GM18951 (cell line): ENCODE data around the gene SERPING1.

ENCODE experiments used
- POLR2A ChIP-seq: IDR thresholded peaks from 4 replicates; pipeline ENCODE4 v1.6.1; 2011; ENCODE audit warnings: mild to moderate bottlenecking; ENCODE audit not compliant: insufficient read length, insufficient read depth; ENCODE audit errors: extremely low read depth
- in situ Hi-C: fragments of 300-500 bp; cut with MboI; formaldehyde crosslinking; loops from one replicate; pipeline ENCODE4 v1.12.0; 2022; ENCODE audit warnings: low sequenced_read_pairs, mixed read lengths, inconsistent platforms; ENCODE audit not compliant: unreplicated experiment

Gene SERPING1

GRCh38 chr11:57604296-57605027 is 7.0 kb downstream of the SERPING1 start:
- no peak for TF ChIP-seq POLR2A
- in situ Hi-C loops, result no loop called here

GRCh38 chr11:57605028-57605420 is 7.5 kb downstream of the SERPING1 start:
- in situ Hi-C loops, result no loop called here
- TF ChIP-seq POLR2A, result no peak

GRCh38 chr11:57610170-57610569 is 12.7 kb downstream of the SERPING1 start:
- no peak for TF ChIP-seq POLR2A
- in situ Hi-C loops, result no loop called here

- in situ Hi-C loops, result no loop called here
- no peak for TF ChIP-seq POLR2A
These were observed 16.8 kb downstream of the SERPING1 start for GRCh38 chr11:57614234-57614772.

- in situ Hi-C loops, result no loop called here
- no peak for TF ChIP-seq POLR2A
These were observed 17.8 kb downstream of the SERPING1 start for GRCh38 chr11:57615308-57615707.

GRCh38 chr11:57616595-57616994 is 19.1 kb downstream of the SERPING1 start:
- TF ChIP-seq POLR2A, result no peak
- in situ Hi-C loops, result no loop called here

- in situ Hi-C loops, result no loop called here
- TF ChIP-seq POLR2A, result no peak
These were observed 21.0 kb downstream of the SERPING1 start for GRCh38 chr11:57618438-57618837.

GRCh38 chr11:57619331-57619730 is 21.8 kb downstream of the SERPING1 start:
- no peak for TF ChIP-seq POLR2A
- in situ Hi-C loops, result no loop called here

- no peak for TF ChIP-seq POLR2A
- in situ Hi-C loops, result no loop called here
These were observed 23.0 kb downstream of the SERPING1 start for GRCh38 chr11:57620467-57620866.

GRCh38 chr11:57622263-57622662 is 24.8 kb downstream of the SERPING1 start:
- in situ Hi-C loops, result no loop called here
- TF ChIP-seq POLR2A, result no peak

- in situ Hi-C loops, result no loop called here
- no peak for TF ChIP-seq POLR2A
These were observed 27.4 kb downstream of the SERPING1 start for GRCh38 chr11:57624864-57625263.

- in situ Hi-C loops, result no loop called here
- no peak for TF ChIP-seq POLR2A
These were observed 29.4 kb downstream of the SERPING1 start for GRCh38 chr11:57626895-57627294.

- in situ Hi-C loops, result no loop called here
- no peak for TF ChIP-seq POLR2A
These were observed 32.7 kb downstream of the SERPING1 start for GRCh38 chr11:57630171-57630570.

- in situ Hi-C loops, result no loop called here
- TF ChIP-seq POLR2A, result no peak
These were observed 34.6 kb downstream of the SERPING1 start for GRCh38 chr11:57632116-57632515.
